Measurements from ENCODE around the gene GPR161. TPM values are rescaled to one million over a fixed set of nuclear protein-coding genes. Genes with fewer than 3 reads are reported as not detected.

GPR161 gene
- total and polyA plus RNA-seq, 8 donors, result 1.1 to 8.1 (median 4.2) TPM

DNA sequence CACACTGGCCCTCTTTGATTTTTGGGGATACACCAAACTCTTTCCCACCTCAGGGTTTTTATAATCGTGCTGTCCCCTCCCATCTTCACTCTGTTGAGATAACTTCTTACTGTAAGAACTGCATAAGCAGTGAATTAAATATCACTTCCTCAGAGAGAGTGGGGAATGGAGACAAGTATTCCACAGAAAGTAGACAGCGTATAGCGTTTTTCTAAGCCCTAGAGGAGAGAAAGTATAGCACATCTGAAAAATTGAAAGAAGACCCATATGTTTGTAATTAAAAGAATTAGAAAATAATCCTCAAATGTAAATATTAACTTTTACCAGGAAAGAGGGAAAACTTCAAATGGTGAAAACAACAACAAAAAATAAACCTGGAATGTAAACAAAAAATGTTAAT is 67.3 kb downstream of the GPR161 start:
- WGBS, 5 donors, result 73 to 85% (median 82%) methylated on average over 3 of the region's 3 CpGs
- Histone ChIP-seq H3K4me1 (no peaks in the 10 kb centered on the region), H3K36me3 (peaks cover 48 to 100% (median 97%) of the 10 kb centered on the region in 4 donors), H3K9me3 (no peaks in the 10 kb centered on the region), H3K27me3 (no peaks in the 10 kb centered on the region), H3K4me3 (no peak overlapping the region), H3K27ac (no peak overlapping the region)
- TF ChIP-seq, protein P1, sequence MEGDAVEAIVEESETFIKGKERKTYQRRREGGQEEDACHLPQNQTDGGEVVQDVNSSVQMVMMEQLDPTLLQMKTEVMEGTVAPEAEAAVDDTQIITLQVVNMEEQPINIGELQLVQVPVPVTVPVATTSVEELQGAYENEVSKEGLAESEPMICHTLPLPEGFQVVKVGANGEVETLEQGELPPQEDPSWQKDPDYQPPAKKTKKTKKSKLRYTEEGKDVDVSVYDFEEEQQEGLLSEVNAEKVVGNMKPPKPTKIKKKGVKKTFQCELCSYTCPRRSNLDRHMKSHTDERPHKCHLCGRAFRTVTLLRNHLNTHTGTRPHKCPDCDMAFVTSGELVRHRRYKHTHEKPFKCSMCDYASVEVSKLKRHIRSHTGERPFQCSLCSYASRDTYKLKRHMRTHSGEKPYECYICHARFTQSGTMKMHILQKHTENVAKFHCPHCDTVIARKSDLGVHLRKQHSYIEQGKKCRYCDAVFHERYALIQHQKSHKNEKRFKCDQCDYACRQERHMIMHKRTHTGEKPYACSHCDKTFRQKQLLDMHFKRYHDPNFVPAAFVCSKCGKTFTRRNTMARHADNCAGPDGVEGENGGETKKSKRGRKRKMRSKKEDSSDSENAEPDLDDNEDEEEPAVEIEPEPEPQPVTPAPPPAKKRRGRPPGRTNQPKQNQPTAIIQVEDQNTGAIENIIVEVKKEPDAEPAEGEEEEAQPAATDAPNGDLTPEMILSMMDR (IDR thresholded peaks at IDR 0.05), result no peak
- DNase-seq, result no peak
- intact Hi-C loops (cut with DNase I; ENCODE audit: low total_unique reads), result no loop called here

DNA sequence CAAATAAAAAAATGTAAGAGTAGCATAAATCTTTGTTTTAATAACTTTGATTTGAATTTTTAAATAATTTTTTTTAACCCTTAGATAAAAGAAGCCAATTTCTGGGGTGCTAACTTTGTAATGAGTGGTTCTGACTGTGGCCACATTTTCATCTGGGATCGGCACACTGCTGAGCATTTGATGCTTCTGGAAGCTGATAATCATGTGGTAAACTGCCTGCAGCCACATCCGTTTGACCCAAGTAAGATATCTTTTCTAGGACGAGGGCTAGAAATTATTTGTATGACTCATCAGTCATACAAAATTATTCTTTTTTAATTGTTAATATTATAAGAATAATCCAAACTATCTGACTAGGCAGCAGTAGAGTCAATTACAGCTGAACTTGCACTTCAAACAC is 71.2 kb downstream of the GPR161 start:
- Histone ChIP-seq H3K9me3 (no peaks in the 10 kb centered on the region), H3K4me1 (no peaks in the 10 kb centered on the region), H3K36me3 (peaks cover 36 to 75% (median 67%) of the 10 kb centered on the region in 4 donors), H3K4me3 (no peak overlapping the region), H3K27ac (no peak overlapping the region), H3K27me3 (no peaks in the 10 kb centered on the region)
- intact Hi-C loops (cut with DNase I; ENCODE audit: low total_unique reads), result no loop called here
- DNase-seq, result no peak
- no peak for TF ChIP-seq EP300 (IDR thresholded peaks at IDR 0.05)
- TF ChIP-seq, protein P1 (IDR thresholded peaks at IDR 0.05), result no peak
- 70 to 92% (median 87%) methylated on average over 3 of the region's 3 CpGs for WGBS, 5 donors

DNA sequence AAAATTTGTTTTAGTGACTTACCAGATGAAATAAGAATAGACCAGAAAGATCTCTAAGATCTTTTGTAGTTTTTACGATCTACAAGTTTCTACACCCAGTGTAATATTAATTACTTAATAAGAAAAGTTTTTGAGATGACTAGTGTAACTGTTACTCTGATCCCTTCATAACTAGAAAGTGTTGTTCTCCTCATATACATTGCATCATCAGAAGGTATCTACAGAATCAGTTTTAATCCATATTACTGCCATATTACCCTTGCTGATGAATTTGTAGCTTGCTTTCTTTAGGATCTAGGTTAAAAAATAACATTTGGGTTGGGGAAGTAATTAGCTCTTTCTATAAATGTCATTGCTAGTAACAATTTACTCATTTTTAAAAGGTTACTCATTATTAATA is 72.5 kb downstream of the GPR161 start:
- no peak overlapping the region for H3K4me3 ChIP-seq
- H3K36me3 ChIP-seq, result peaks cover 29 to 71% (median 57%) of the 10 kb centered on the region in 4 donors
- TF ChIP-seq POLR2A (IDR thresholded peaks at IDR 0.05), result no peak
- TF ChIP-seq, protein P1 (IDR thresholded peaks at IDR 0.05), result no peak
- TF ChIP-seq EP300 (IDR thresholded peaks at IDR 0.05), result no peak
- TF ChIP-seq POLR2AphosphoS5 (IDR thresholded peaks at IDR 0.05), result no peak
- 88 to 100% (median 99%) methylated on average over 1 of the region's 1 CpG for WGBS, 5 donors
- intact Hi-C loops (cut with DNase I; ENCODE audit: low total_unique reads), result no loop called here
- H3K27me3 ChIP-seq, result no peaks in the 10 kb centered on the region
- H3K27ac ChIP-seq, result no peak overlapping the region
- no peak for DNase-seq
- H3K4me1 ChIP-seq, result no peaks in the 10 kb centered on the region
- H3K9me3 ChIP-seq, result no peaks in the 10 kb centered on the region

DNA sequence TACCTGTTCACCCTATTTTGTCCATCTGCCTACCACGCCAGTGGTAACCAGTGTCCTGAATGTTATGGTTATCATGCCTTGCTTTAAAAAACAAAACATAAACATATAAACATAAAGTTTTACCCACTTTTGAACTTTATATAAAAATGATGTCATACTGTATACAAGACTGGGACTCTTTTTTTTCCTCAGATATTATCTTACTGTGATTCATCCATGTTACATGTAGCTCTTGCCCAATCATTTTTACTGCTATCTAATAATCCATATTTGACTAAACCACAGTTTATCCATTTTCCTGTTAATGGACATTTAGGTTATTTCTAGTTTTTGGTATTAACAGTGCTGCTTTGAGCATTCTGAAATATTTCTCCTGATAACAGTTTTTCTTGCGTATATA is 78.8 kb downstream of the GPR161 start:
- no peak overlapping the region for H3K4me3 ChIP-seq
- no peak for TF ChIP-seq POLR2AphosphoS5 (IDR thresholded peaks at IDR 0.05)
- no peak for TF ChIP-seq POLR2A (IDR thresholded peaks at IDR 0.05)
- no peak for TF ChIP-seq EP300 (IDR thresholded peaks at IDR 0.05)
- TF ChIP-seq, protein P1 (IDR thresholded peaks at IDR 0.05), result no peak
- intact Hi-C loops (cut with DNase I; ENCODE audit: low total_unique reads), result no loop called here

More for the DNA sequence above, 78.8 kb downstream of the GPR161 start:
- Histone ChIP-seq H3K27ac (no peak overlapping the region), H3K27me3 (no peaks in the 10 kb centered on the region), H3K36me3 (peaks cover 0 to 41% (median 28%) of the 10 kb centered on the region in 4 donors), H3K4me1 (peaks cover 0 to 9% (median 0%) of the 10 kb centered on the region in 4 donors), H3K9me3 (no peaks in the 10 kb centered on the region)
- DNase-seq, result no peak
- WGBS, 5 donors, result 96 to 100% (median 97%) methylated on average over 2 of the region's 2 CpGs
